C4-2B (cell line): ENCODE data around the gene RNU1-2.

ENCODE experiments used
- CTCF ChIP-seq: fragments of 450-650 bp; conservative IDR thresholded peaks from 2 replicates; pipeline ENCODE4 v1.5.1; 2017; ENCODE audit warnings: mild to moderate bottlenecking
- ZFX ChIP-seq: fragments of 450-650 bp; IDR thresholded peaks from 2 replicates; pipeline ENCODE4 v1.6.1; 2017

- TF ChIP-seq CTCF = no peak
- TF ChIP-seq ZFX = no peak
Observed at GRCh38 chr1:16882986-16883385, 12.8 kb upstream of the RNU1-2 start.
